CD14-positive monocyte (primary cell): ENCODE measurements around the gene PIEZO1. TPM values are rescaled to one million over a fixed set of nuclear protein-coding genes. Genes with fewer than 3 reads are reported as not detected.

ENCODE experiments used
- DNase-seq, 3 donors: peaks; one replicate each; pipeline ENCODE4 v3.0.0-alpha.2; 2011 to 2022
- H2AFZ ChIP-seq: 2 replicates; pipeline ENCODE4 v1.6.0; 2012; ENCODE audit warnings: mild to moderate bottlenecking, low read depth, low read length, inconsistent platforms; ENCODE audit not compliant: insufficient read depth, poor library complexity, severe bottlenecking
- H3K27ac ChIP-seq, 2 donors: 1 replicate in 1 of 2; 2 replicates in 1 of 2; pipeline ENCODE4 v1.5.1; 2012 to 2013; ENCODE audit warnings: low read length in 2 of 2, control low read depth in 1 of 2, inconsistent platforms in 1 of 2, low read depth in 1 of 2, mild to moderate bottlenecking in 1 of 2
- H3K27me3 ChIP-seq, 2 donors: one replicate each; pipeline versions ENCODE4 v1.6.0 to v1.6.1; 2011 to 2013; ENCODE audit warnings: low read length in 2 of 2; ENCODE audit not compliant: control insufficient read depth in 2 of 2, insufficient read depth in 2 of 2
- H3K36me3 ChIP-seq, 2 donors: replicated peaks in 1 of 2; 1 replicate in 1 of 2; 2 replicates in 1 of 2; pipeline versions ENCODE4 v1.5.1 to v1.6.1; 2012 to 2013; ENCODE audit warnings: low read length in 2 of 2, control low read depth in 1 of 2, inconsistent platforms in 1 of 2, mild to moderate bottlenecking in 1 of 2; ENCODE audit not compliant: insufficient read depth in 2 of 2, control insufficient read depth in 1 of 2
- H3K4me1 ChIP-seq, 2 donors: 1 replicate in 1 of 2; 2 replicates in 1 of 2; pipeline versions ENCODE4 v1.5.1 to v1.6.1; 2012 to 2013; ENCODE audit warnings: low read length in 2 of 2, control low read depth in 1 of 2, inconsistent platforms in 1 of 2, mild to moderate bottlenecking in 1 of 2, moderate library complexity in 1 of 2; ENCODE audit not compliant: insufficient read depth in 2 of 2, control insufficient read depth in 1 of 2
- H3K4me2 ChIP-seq: replicated peaks from 2 replicates; pipeline ENCODE3; 2012; ENCODE audit warnings: low read length, moderate library complexity, mild to moderate bottlenecking; ENCODE audit not compliant: poor library complexity, severe bottlenecking; ENCODE audit errors: extremely low read depth
- H3K4me3 ChIP-seq, 3 experiments: fragments of 200-600 bp in 1 of 3; sonication (generic) in 1 of 3; replicated peaks in 1 of 3; 1 replicate in 2 of 3; 2 replicates in 1 of 3; pipeline ENCODE4 v1.5.1; 2011 to 2013; ENCODE audit warnings: low read length in 3 of 3, mild to moderate bottlenecking in 3 of 3, control low read depth in 2 of 3, low read depth in 2 of 3, inconsistent platforms in 1 of 3, moderate library complexity in 1 of 3
- H3K79me2 ChIP-seq: 2 replicates; pipeline ENCODE4 v1.6.0; 2012; ENCODE audit warnings: mild to moderate bottlenecking, control low read depth, inconsistent platforms, low read length, moderate library complexity; ENCODE audit not compliant: insufficient read depth
- H3K9ac ChIP-seq: 2 replicates; pipeline ENCODE4 v1.6.0; 2017; ENCODE audit warnings: low read length, mild to moderate bottlenecking; ENCODE audit not compliant: insufficient read depth, poor library complexity, severe bottlenecking
- H3K9me3 ChIP-seq, 2 donors: replicated peaks in 1 of 2; 1 replicate in 1 of 2; 2 replicates in 1 of 2; pipeline versions ENCODE4 v1.5.1 to v1.6.1; 2012 to 2013; ENCODE audit warnings: low read length in 2 of 2, control low read depth in 1 of 2; ENCODE audit not compliant: control insufficient read depth in 1 of 2, insufficient read depth in 1 of 2
- H4K20me1 ChIP-seq: 2 replicates; pipeline ENCODE4 v1.6.0; 2012; ENCODE audit warnings: mild to moderate bottlenecking, low read length, control low read depth, moderate library complexity; ENCODE audit not compliant: insufficient read depth
- H3K27ac Mint-ChIP-seq, 7 donors: one replicate each; pipeline ENCODE4 v1.8.0; 2020; ENCODE audit warnings: mild to moderate bottlenecking in 7 of 7, mixed read lengths in 7 of 7, moderate library complexity in 6 of 7, inconsistent platforms in 2 of 7
- H3K27me3 Mint-ChIP-seq, 3 donors: one replicate each; pipeline ENCODE4 v1.8.0; 2021 to 2022; ENCODE audit warnings: low read depth in 3 of 3, mild to moderate bottlenecking in 3 of 3, mixed read lengths in 3 of 3, moderate library complexity in 3 of 3, inconsistent platforms in 1 of 3
- H3K36me3 Mint-ChIP-seq, 2 donors: one replicate each; pipeline ENCODE4 v1.8.0; 2020; ENCODE audit warnings: mixed read lengths in 2 of 2, inconsistent platforms in 1 of 2, mild to moderate bottlenecking in 1 of 2
- H3K4me1 Mint-ChIP-seq: one replicate; pipeline ENCODE4 v1.8.0; 2020; ENCODE audit warnings: mild to moderate bottlenecking, mixed read lengths
- H3K4me3 Mint-ChIP-seq, 2 donors: one replicate each; pipeline ENCODE4 v1.8.0; 2020; ENCODE audit warnings: mild to moderate bottlenecking in 2 of 2, mixed read lengths in 2 of 2, moderate library complexity in 1 of 2
- H3K9me3 Mint-ChIP-seq, 7 donors: one replicate each; pipeline ENCODE4 v1.8.0; 2020 to 2022; ENCODE audit warnings: mixed read lengths in 7 of 7, mild to moderate bottlenecking in 6 of 7, moderate library complexity in 6 of 7, inconsistent platforms in 2 of 7
- CTCF ChIP-seq: fragments of 200-600 bp; IDR thresholded peaks from one replicate; pipeline ENCODE4 v1.8.0; 2022; ENCODE audit warnings: antibody characterized with exemption, mild to moderate bottlenecking
- WGBS: methylation state at CpG from one replicate; pipeline ENCODE4 v1.1.5; 2013; ENCODE audit warnings: missing lambda C conversion rate; ENCODE audit not compliant: insufficient coverage; 5-methylcytosine and 5-hydroxymethylcytosine counted together
- intact Hi-C, 2 donors: fragments of 100-400 bp; cut with micrococcal nuclease; formaldehyde crosslinking; loops; one replicate each; pipeline versions ENCODE4 v1.15.0 to v1.15.1; 2023
- polyA plus RNA-seq, 3 donors: library from polyadenylated mRNA; depleted of rRNA in 1 of 3; unstranded in 2 of 3; stranded (reverse) in 1 of 3; fragments of 300-500 nt in 2 of 3; fragments of >200 nt in 1 of 3; fragmentation: Illumina TruSeq in 2 of 3; gene quantifications; 1 replicate in 2 of 3; 2 replicates in 1 of 3; pipeline ENCODE4 v1.2.3, GENCODE V29; 2012 to 2021

PIEZO1 gene
- polyA plus RNA-seq, 3 donors: 10.2 to 405 (median 15.0) TPM

- no peak for TF ChIP-seq CTCF
- peaks cover 48 to 64% of the 10 kb centered on the region in 2 donors for H3K36me3 Mint-ChIP-seq
- Histone ChIP-seq H3K27ac (peak overlapping the region in 1 of 2 donors; percentile 26), H3K9ac (no peak overlapping the region), H2AFZ (no peak overlapping the region), H3K4me3 (no peak overlapping the region), H3K9me3 (no peaks in the 10 kb centered on the region), H3K36me3 (peaks cover 54 to 59% of the 10 kb centered on the region in 2 donors), H4K20me1 (peaks cover 66% of the 10 kb centered on the region), H3K4me1 (peaks cover 46 to 49% of the 10 kb centered on the region in 2 donors), H3K27me3 (no peaks in the 10 kb centered on the region), H3K79me2 (peaks cover 48% of the 10 kb centered on the region), H3K4me2 (no peak overlapping the region)
- no peak overlapping the region for H3K4me3 Mint-ChIP-seq
- 93% methylated on average over 42 of the region's 47 CpGs for WGBS
- intact Hi-C loops: no loop called here
- H3K27ac Mint-ChIP-seq: peak overlapping the region in 4 of 7 donors; percentile 46 to 87 (median 56)
- H3K4me1 Mint-ChIP-seq: peaks cover 50% of the 10 kb centered on the region
- no peaks in the 10 kb centered on the region for H3K27me3 Mint-ChIP-seq
- H3K9me3 Mint-ChIP-seq: no peaks in the 10 kb centered on the region
- DNase-seq: no peak
Measured at GRCh38 chr16:88697116-88697830, 87.7 kb downstream of the PIEZO1 start.

GRCh38 chr16:88696441-88696840, 88.6 kb downstream of the PIEZO1 start:
- H3K27ac Mint-ChIP-seq: peak overlapping the region in 2 of 7 donors; percentile 20 to 50
- Histone ChIP-seq H3K79me2 (peaks cover 40% of the 10 kb centered on the region), H3K27me3 (no peaks in the 10 kb centered on the region), H3K4me1 (peaks cover 46 to 49% of the 10 kb centered on the region in 2 donors), H3K4me3 (no peak overlapping the region), H3K9me3 (no peaks in the 10 kb centered on the region), H4K20me1 (peaks cover 66% of the 10 kb centered on the region), H3K9ac (no peak overlapping the region), H2AFZ (no peak overlapping the region), H3K27ac (no peak overlapping the region), H3K4me2 (no peak overlapping the region), H3K36me3 (peaks cover 54 to 59% of the 10 kb centered on the region in 2 donors)
- H3K4me3 Mint-ChIP-seq: no peak overlapping the region
- H3K27me3 Mint-ChIP-seq: no peaks in the 10 kb centered on the region
- intact Hi-C loops: no loop called here
- H3K36me3 Mint-ChIP-seq: peaks cover 48 to 56% of the 10 kb centered on the region in 2 donors
- H3K4me1 Mint-ChIP-seq: peaks cover 50% of the 10 kb centered on the region
- no peaks in the 10 kb centered on the region for H3K9me3 Mint-ChIP-seq
- no peak for TF ChIP-seq CTCF
- no peak for DNase-seq
- 82% methylated on average over 12 of the region's 14 CpGs for WGBS
